Ovary (tissue), 9 donors: ENCODE measurements around the gene SAFB2. TPM values are rescaled to one million over a fixed set of nuclear protein-coding genes. Genes with fewer than 3 reads are reported as not detected.

Experiments used
- DNase-seq, 5 donors: peaks; one replicate each; pipeline ENCODE4 v3.0.0-alpha.2; 2019 to 2020
- H3K27ac ChIP-seq, 2 donors: fragments of 200-600 bp; one replicate each; pipeline versions ENCODE4 v1.5.1 to v1.8.0; 2019 to 2022
- H3K27me3 ChIP-seq: fragments of 200-600 bp; one replicate; pipeline ENCODE4 v1.8.0; 2022
- H3K36me3 ChIP-seq: fragments of 200-600 bp; sonication (generic); one replicate; pipeline ENCODE4 v1.5.1; 2019
- H3K4me1 ChIP-seq: one replicate; pipeline ENCODE4 v1.8.1; 2013; ENCODE audit warnings: mild to moderate bottlenecking, moderate library complexity; ENCODE audit not compliant: insufficient read depth
- H3K4me3 ChIP-seq: fragments of 200-600 bp; sonication (generic); one replicate; pipeline ENCODE4 v1.5.1; 2017
- H3K9me3 ChIP-seq, 2 donors: fragments of 200-600 bp in 1 of 2; sonication (generic) in 1 of 2; one replicate each; pipeline versions ENCODE4 v1.5.1 to v1.8.1; 2013 to 2019; ENCODE audit warnings: mild to moderate bottlenecking in 1 of 2, moderate library complexity in 1 of 2
- CTCF ChIP-seq, 3 donors: fragments of 450-650 bp in 2 of 3; fragments of 200-600 bp in 1 of 3; IDR thresholded peaks; one replicate each; pipeline versions ENCODE4 v1.5.1 to v1.8.0; 2016 to 2022; ENCODE audit warnings: antibody characterized with exemption in 3 of 3, mild to moderate bottlenecking in 1 of 3
- EP300 ChIP-seq: sonication (generic); formaldehyde crosslinking; IDR thresholded peaks from one replicate; pipeline ENCODE4 v1.6.1; 2017; ENCODE audit warnings: antibody characterized with exemption
- POLR2A ChIP-seq: fragments of 450-650 bp; IDR thresholded peaks from one replicate; pipeline ENCODE4 v1.6.1; 2017; ENCODE audit warnings: antibody characterized with exemption, mild to moderate bottlenecking, moderate library complexity
- WGBS, 3 donors: extraction: QIAGEN DNeasy Blood & Tissue Kit in 1 of 3; methylation state at CpG; one replicate each; pipeline versions ENCODE4 v1.1.5 to v1.1.7; 2013 to 2017; 5-methylcytosine and 5-hydroxymethylcytosine counted together
- intact Hi-C, 4 donors: fragments of 100-400 bp; cut with DNase I; formaldehyde crosslinking; loops; one replicate each; pipeline versions ENCODE4 v1.11.0 to v1.15.1; 2022 to 2023
- polyA plus RNA-seq, 2 donors: library from polyadenylated mRNA; stranded (reverse); fragments of 200-250 nt in 1 of 2; fragments of 350-450 nt in 1 of 2; fragmentation: Illumina TruSeq in 1 of 2; extraction: RNeasy Lipid Tissue Mini Kit (QIAGEN cat#74804) in 1 of 2; gene quantifications; one replicate each; pipeline ENCODE4 v1.2.3, GENCODE V29; 2013 to 2014
- total RNA-seq, 7 donors: library from RNA; depleted of rRNA in 2 of 7; stranded (reverse); fragments of >200 nt in 2 of 7; fragmentation: NEBNext Ultra II Directional in 3 of 7; extraction: Animal tissue kit (Norgen Biotek cat#: 25700) in 3 of 7; gene quantifications; one replicate each; pipeline versions ENCODE4 v1.1.0 to v1.2.4, GENCODE V29; 2016 to 2023
- donor health status: DM: no; HTN: no; CAD: no; lungs with moderate emphysema.
- donor health status: DM: no; HTN: no; CAD: no.
- donor health status: Bipolar disorder and iron deficiency.
- donor health status: DM: yes; HTN: yes; CAD: no.
- donor health status: DM: no; HTN: no; CAD: no.
- donor health status: DM: yes; HTN: yes; CAD: no.

Gene SAFB2
- total and polyA plus RNA-seq, 9 donors, result 51.3 to 173 (median 107) TPM

DNA sequence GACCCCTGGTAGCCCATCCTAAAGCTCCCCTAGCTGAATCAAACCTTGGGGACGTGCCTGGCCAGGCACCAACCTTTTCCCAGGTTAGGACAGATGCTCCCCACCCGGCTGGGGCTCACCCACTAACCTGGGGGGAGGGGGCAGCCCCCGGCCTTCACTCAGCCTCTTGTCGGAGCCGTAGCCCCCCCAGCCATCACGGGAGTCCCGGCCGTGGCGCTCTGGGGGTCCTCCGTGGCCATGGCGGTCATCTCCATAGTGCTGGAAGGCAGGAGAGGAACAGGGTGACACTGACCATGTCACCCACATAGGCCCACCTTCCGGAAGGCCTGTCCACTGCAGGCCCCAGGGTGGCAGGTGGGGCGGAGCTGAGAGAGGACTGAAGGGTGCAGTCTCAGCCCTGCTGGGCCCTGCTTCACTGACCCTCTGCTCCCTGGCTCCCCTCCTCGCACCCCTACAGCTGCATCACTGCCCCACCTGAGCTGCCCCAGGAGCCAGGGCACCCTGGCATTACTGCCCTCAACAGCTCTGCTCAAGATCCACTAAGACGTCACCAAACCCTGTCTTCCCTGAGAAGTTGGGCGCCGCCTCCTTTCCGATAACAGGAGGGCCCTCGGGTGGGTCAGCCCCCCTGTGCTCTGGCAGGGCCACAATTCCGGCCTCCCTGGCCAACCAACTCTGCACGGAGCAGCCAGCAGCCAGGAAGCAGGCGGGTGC is 32.3 kb downstream of the SAFB2 start:
- Histone ChIP-seq H3K9me3 (no peaks in the 10 kb centered on the region), H3K4me1 (no peaks in the 10 kb centered on the region), H3K27me3 (no peaks in the 10 kb centered on the region), H3K4me3 (no peak overlapping the region), H3K27ac (no peak overlapping the region), H3K36me3 (no peaks in the 10 kb centered on the region)
- intact Hi-C loops, result no loop called here
- 83 to 89% (median 88%) methylated on average over 22 of the region's 22 CpGs for WGBS, 3 donors
- no peak for TF ChIP-seq POLR2A
- no peak for TF ChIP-seq CTCF (IDR thresholded peaks at IDR 0.05)
- no peak for TF ChIP-seq EP300
- DNase-seq, result no peak

DNA sequence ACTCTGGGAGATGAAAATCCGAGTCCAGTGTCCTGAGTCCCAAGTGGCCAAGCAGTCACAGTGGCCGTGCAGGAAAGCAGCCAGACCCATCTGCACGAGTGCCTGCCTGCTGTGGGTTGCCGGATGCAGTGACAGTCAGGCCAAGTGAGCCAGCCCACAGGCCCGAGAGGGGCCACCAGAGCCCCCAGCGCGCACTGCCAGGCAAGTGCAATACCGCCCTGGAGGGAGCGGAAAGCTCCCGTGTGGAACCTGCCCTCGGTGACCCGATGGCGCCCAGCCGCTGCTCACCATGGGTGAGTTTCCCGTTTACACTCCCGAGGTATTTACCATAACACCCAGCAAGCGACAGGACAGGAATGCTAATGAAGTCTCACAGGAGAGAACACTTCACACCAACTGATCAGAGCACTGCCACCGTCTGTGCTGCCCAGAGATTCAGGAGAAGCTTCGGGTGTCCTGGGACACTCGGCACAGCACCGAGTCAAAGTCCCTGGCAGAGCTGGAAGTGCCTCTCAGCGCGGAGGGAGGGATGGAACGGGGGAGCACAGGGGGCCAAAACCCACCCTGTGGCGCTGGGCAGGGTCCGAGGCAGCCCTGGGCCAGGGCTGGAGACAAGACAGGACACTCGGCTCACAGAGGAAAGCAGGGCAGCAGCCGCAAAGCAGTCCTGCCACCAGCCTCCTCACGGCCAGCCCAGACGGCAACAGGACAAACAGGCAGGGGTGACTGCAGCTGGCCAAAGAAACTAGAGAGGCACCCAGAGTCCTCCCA is 33.5 kb downstream of the SAFB2 start:
- intact Hi-C loops, result no loop called here
- Histone ChIP-seq H3K27ac (no peak overlapping the region), H3K4me3 (no peak overlapping the region), H3K9me3 (no peaks in the 10 kb centered on the region), H3K36me3 (no peaks in the 10 kb centered on the region), H3K4me1 (no peaks in the 10 kb centered on the region), H3K27me3 (no peaks in the 10 kb centered on the region)
- 78 to 83% (median 79%) methylated on average over 30 of the region's 30 CpGs for WGBS, 3 donors
- DNase-seq, result no peak
- TF ChIP-seq EP300 (no peak), POLR2A (no peak), CTCF (IDR thresholded peaks at IDR 0.05) (no peak)

DNA sequence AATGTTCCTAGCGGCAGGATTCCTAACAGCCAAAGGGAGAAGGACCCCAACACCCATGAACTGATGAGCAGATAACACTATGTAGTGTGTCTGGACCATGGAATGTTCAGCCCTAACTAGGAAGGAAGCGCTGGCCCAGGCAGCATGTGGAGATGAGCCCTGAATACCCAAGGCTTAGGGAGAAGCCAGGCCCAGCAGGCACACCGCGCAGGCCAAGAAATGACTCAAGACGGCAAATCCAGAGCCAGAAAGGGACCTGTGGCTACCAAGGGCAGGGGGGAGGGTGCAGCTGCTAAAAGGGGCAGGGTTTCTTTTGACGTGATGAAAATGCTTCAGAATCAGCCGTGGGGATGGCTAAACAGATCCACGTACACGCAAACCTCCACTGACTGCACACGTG is 34.1 kb downstream of the SAFB2 start:
- Histone ChIP-seq H3K4me1 (no peaks in the 10 kb centered on the region), H3K9me3 (no peaks in the 10 kb centered on the region), H3K27ac (no peak overlapping the region), H3K27me3 (no peaks in the 10 kb centered on the region), H3K4me3 (no peak overlapping the region), H3K36me3 (no peaks in the 10 kb centered on the region)
- no peak for DNase-seq
- 84 to 89% (median 85%) methylated on average over 10 of the region's 10 CpGs for WGBS, 3 donors
- TF ChIP-seq CTCF (IDR thresholded peaks at IDR 0.05), result no peak
- TF ChIP-seq POLR2A, result no peak
- TF ChIP-seq EP300, result no peak
- intact Hi-C loops, result no loop called here

DNA sequence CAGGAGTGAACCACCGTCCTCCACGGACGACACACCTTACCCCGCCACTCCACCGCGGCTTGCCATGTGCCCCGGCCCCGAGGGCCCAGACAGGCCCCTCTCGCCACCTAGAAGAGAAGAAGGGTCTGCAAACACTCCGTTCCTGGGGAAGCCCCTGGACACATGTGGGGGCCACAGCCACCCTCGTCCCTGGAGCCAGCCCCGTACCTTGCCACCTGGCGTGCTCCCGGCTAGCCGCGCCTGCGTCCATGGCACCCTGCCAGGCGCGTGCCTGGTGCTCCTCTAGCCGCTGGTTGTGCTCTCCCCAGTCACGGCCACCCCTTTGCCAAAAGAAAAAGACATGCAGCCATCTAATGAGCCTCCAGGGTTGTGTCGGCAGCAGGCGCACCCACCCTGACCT is 34.9 kb downstream of the SAFB2 start:
- Histone ChIP-seq H3K36me3 (no peaks in the 10 kb centered on the region), H3K27ac (no peak overlapping the region)

More for the DNA sequence above, 34.9 kb downstream of the SAFB2 start:
- no peak overlapping the region for H3K4me3 ChIP-seq
- intact Hi-C loops, result loop anchor here in 1 of 4 donors (1.0 kb wide), 1 partner anchor 135 kb away; no protein-coding TSS in a partner anchor
- H3K9me3 ChIP-seq, result no peaks in the 10 kb centered on the region
- DNase-seq, result no peak
- TF ChIP-seq POLR2A, result no peak
- no peak for TF ChIP-seq EP300
- TF ChIP-seq CTCF (IDR thresholded peaks at IDR 0.05), result no peak
- no peaks in the 10 kb centered on the region for H3K4me1 ChIP-seq
- 82 to 87% (median 83%) methylated on average over 23 of the region's 23 CpGs for WGBS, 3 donors
- no peaks in the 10 kb centered on the region for H3K27me3 ChIP-seq
